HG03432 (cell line): Measurements from ENCODE around the gene TRPM8.
"Not testable (repeated sequence)": the region's sequence is repeated elsewhere in the genome, so short reads cannot be mapped to it uniquely, and the experiment has no call there.

Source experiments
- ATAC-seq: cut with Tn5 transposase; IDR thresholded peaks from one replicate; pipeline ENCODE4 v1.9.1; 2021; ENCODE audit warnings: mild to moderate bottlenecking, moderate library complexity; ENCODE audit not compliant: unreplicated experiment

TRPM8 gene

DNA sequence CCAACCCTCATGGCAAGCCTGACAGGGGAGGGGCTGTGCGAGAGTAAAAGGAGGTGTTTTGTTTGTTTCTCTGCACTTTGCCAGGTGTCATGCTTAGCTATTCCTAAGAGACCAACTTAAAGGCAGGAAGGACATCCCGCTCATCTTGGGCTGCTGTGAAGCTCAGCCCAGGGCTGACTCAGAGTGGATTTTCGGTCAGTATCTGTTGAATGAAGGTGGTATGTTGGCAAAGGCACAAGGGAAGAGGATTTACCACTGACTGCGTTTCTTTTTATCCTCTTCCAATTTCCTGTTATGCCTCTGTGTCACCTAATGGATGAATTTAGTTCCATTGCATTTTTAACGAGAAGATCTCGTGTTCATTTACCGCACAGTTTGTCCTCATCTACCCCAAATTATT is 18.9 kb downstream of the TRPM8 start:
- ATAC-seq: no peak

DNA sequence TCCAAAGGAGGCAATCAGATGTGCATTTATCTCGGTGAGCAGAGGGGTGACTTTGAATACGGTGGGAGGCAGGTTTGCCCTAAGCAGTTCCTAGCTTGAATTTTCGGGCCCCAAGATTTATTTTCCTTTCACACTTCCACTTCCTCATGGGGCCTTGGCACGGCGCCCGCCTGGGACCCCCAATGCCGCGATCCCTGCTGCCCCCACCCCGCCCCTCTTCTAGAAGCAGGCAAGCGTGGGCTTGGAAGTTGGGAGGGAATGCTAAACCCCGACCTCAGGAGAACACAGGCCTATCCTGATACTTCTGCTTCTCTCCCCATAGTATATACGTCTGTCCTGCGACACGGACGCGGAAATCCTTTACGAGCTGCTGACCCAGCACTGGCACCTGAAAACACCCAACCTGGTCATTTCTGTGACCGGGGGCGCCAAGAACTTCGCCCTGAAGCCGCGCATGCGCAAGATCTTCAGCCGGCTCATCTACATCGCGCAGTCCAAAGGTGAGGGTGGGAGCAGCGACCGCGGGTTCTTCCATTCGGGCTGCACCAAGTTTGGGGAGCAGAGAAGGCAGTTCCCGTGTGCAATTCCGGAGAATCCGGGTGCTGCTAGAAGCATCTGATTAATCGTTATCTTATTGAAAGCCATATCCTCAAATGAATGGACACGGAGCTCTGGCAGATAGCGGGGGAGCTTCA is 21.6 kb downstream of the TRPM8 start:
- no peak for ATAC-seq

DNA sequence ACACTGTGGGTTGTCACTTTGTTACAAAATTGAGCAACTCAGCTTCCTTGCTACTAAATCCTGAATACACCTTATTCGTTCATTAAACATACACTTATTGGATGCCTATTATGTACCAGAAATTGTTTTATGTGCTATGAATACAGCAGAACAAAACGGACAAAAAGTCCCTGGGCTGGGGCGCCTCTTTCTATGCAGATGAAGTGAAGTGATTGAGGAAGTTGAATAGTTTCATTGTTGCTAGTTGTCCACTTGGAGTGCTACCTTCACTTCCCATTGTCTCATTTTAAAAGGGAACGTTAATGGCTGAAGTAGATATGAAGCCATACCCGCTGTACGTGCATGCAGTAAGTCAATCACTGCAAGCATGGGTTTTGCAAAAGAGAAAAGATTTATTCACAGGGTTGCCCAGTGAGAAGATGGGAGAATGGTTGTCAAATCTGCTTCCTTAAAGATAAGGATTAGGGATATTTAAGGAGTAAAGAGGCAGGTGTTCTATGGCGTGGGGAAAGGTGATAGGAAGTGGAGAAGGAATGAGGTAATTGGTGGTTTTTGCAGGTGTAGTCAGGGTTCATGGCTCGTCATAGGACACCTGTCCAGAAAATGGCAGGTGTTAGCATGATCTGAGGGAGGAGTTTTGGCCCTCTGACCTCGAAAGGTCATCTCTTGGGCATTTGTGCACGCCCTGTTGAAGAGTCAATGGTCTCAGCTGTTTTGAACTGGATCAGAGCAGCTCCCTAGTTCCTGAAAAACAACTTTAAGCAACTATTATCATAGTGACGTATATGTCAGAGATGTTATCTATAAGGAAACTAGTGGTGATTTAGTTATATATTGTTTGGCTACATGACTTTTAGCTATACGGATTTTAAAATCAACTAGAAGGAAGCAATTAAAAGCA is 23.5 kb downstream of the TRPM8 start:
- ATAC-seq: no peak

DNA sequence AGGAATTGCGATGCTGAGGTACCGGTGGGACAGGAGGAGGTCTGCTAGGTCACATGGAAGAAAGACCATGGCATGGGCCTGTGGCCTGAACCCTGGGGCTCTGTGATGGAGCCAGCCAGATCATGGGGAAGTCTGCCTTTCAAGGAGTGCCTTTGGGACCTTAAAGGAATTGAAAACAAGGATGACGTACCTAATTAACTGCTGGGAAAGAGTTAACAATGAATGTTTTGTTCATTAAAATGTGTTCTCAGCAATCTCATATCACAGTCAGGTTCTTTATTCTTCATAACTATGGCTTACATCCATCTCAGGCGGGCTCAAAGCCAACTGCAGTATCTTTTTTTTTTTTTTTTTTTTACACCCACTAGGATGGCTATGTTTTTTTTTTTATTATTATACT is 25.6 kb downstream of the TRPM8 start:
- ATAC-seq: no peak

DNA sequence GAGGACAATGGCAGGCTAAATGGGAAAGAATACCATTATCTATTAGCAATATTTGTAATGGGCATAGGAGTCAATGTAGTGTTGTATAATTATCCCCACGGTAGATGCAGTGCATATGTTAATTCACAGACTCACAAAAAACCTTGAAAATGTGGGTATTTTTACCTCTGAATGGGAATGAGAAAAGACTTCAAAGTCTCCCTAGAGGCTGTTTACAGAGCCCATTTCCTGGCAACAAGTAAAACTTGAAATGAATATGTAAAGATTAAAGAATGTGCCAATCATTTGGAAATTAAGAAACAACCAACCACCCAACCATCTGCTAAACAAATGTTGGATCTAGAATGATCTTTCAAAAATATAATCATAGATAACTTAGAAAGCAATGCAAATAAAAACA is 27.1 kb downstream of the TRPM8 start:
- ATAC-seq: no peak

DNA sequence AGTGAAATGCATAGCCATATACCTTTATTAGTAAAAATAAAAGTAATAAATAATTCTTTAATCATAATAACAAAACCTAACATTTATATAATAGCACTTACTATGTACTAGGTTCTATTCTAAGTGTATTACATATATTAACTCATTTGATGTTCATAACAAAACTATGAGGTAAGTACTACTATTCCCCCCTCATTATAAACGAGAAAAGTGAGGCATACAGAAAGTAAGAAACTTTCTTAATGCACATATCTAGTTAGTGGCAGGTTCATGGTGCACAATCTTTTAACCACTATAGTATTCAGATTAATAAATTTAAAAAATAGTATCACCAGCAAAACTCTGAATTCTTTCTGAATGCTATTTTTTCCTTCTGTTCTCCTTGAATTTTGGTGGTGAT is 27.5 kb downstream of the TRPM8 start:
- no peak for ATAC-seq

DNA sequence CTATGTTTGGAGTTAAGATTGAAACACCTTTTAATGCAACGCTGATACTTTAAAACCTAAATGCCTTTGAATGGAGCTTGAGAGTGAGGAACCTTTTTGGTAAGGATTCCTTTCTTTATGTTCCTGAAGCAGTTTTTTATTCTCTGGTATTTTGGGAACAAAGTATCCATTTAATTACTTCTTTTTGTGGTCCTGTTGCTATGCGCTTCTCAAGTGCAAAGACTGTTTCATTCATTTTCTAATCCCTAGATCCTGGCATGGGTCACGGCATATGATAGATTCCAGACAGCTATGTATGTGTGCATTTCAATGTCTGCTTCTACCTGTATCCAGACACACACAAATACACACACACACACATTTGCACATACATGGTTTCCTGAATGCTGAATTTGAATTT is 28.0 kb downstream of the TRPM8 start:
- no peak for ATAC-seq

DNA sequence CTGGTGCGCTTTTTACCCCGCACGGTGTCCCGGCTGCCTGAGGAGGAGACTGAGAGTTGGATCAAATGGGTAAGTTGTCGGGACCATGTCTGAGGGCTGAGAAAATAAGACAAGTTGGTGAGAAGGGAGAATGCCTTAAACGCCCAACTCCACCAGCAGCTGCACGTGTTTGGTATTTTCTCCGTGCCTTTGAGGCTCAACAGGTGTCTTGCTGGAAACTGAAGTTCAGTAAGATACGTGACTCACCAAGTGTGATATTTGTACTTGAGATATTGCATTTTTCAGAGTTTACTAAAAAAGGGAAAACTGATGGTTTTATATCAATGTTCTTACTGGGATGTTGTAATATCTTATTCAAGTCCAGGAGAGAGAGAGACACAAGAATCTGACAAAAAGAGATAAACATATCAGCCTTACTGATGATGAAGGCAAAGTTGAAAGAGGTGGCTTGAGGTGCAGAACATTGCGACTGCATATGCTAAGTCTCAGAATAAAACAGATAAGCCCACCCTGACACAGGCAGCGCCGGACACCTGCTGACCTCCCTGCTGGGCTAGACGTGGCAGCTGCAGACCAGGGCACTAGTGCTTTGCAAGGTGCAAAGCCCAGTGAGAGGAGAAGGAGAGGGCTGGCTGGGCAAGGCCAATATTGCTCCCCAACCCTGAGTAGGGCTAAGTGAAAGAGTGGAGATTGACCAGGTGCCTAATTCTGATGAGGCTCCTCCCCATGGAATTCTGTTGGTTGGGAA is 33.1 kb downstream of the TRPM8 start:
- no peak for ATAC-seq

DNA sequence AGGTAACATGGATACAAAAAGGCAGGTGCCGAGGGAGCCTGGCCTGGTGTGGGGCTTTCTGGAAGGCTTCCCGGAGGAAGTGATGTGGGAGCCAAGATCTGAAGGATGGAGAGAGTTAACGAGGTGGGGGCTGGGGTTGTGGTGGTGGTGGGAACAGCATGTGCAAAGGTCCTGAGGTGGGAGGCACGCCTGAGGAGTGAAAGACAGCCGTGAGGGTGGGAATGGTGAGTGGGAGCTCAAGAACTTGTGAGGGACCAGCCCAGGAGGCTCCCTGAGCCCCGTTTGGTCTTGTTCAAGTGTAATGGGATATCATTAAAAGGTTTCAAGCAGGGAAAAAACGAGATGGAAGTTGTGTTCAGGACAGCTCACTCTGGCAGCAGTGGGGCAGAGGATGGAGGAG is 35.2 kb downstream of the TRPM8 start:
- no peak for ATAC-seq

DNA sequence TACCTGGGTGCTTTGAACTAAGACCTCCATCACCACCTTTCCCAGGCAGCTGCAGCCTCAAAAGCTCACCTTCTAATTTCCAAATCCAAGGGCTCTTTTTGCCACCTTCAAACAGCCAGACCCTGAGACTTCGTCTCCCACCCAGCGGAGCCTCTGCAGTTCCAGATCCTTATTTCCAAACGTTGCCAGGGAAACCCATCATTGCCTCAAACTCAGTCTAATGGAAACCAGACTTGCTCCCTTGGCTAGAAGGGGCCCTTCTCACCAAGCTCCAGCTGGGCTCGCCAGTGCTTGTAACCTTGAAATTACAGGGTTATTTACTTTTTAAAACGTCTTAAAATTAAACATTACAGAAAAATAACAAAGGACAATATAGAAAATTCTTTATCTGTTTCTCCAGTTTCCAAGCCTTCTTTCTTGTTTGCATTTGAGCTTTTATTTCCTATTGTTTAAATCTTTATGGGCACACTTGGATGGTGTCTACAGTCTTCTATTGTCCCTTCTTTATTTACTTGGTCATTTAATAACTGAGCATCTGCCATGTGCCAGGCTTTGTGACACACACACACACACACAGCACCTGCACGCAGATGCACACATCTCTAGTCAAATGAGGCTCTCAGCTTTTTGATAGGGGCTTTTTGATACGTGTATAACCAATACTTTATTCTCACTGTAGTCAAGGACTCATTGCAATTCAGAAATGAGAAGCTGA is 36.1 kb downstream of the TRPM8 start:
- no peak for ATAC-seq

DNA sequence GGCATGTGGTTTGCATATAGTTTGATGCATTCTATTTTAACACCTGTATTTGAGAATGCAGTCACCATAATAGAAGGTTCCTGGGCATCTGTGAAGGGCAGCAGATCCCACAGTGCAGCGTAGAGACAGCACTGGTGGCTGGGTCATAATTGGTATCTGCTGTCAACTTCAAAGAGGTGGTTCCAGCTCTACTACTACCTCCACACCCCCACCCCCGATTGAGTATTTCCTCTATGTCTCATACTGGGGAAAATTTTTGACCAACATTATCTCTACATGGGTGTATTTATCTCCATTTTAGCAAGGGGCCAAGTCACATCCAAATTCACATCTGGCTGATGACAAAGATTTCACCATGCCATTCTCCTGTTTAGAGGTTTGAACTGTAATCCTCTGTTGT is 43.0 kb downstream of the TRPM8 start:
- ATAC-seq: no peak

DNA sequence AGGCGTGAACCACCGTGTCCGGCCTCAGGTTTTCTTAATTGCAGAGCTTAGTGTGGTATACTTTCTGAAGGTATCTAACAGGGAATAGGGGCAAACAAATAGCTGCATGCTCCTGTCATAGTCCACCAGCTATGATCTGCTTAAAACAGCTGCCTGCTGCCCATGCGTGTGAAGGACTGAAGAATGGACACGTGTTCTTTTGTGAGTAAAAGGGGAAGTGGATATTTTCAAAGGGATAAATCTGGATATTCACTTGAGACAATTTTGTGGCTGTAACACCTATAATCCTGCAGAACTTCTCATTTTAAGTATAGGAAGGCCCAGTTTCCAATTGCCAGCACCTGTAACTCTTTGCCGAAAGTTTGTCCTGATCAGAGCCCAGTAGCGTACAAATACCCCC is 44.7 kb downstream of the TRPM8 start:
- ATAC-seq: no peak

DNA sequence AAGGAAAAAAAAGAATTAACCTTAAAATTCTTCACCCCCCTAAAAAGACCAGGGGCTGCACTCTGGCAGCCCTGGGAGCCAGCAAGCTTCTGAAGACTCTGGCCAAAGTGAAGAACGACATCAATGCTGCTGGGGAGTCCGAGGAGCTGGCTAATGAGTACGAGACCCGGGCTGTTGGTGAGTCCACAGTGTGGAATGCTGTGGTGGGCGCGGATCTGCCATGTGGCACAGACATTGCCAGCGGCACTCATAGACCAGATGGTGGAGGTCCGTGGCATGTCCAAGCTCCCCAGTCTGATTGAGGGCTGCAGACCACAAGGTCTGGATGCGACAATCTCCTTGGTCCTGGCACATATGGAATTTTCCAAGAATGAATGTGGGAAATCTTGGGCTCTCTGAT is 47.4 kb downstream of the TRPM8 start:
- ATAC-seq: no peak

DNA sequence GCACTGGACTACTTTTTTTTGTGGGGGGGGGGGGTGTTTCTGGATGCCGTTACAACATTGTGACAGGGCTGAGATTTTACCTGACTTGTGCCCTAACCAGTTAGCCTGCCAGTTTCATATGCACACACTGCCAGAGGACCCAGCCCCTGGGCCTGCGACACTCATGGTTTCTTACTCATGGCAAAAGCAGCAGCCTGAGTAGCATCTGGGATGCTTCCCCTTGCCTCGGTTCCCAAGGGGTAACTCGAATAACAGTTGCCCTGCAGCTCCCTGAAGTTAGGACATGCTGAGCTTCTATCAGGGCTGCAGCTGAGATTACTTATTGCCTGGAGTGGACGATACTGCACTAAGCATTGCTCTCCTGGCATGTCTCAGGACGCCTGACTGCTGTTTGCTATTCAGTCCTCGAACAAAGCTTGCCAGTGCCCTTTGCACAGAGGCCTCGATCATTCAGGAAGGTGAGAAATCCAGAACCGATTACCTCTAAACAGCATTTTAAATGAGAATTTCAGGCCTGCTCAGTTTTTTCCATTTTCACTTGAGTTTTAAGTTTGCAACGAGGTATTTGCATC is 47.9 kb downstream of the TRPM8 start:
- ATAC-seq: no peak

DNA sequence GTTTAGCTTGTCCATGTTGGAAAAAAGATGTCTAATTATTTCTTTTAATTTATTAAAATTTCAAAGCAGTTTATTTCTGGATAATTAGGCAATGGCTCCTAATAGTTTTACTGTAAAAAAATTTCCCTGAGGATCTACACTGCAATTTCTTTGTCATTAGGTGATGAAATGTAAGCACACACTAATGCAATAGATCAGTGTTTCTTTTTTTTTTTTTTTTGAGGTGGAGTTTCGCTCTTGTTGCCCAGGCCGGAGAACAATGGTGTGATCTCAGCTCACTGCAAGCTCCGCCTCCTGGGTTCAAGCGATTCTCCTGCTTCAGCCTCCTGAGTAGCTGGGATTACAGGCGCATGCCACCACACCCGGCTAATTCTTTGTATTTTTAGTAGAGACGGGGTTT is 48.5 kb downstream of the TRPM8 start:
- ATAC-seq: not testable (repeated sequence)

DNA sequence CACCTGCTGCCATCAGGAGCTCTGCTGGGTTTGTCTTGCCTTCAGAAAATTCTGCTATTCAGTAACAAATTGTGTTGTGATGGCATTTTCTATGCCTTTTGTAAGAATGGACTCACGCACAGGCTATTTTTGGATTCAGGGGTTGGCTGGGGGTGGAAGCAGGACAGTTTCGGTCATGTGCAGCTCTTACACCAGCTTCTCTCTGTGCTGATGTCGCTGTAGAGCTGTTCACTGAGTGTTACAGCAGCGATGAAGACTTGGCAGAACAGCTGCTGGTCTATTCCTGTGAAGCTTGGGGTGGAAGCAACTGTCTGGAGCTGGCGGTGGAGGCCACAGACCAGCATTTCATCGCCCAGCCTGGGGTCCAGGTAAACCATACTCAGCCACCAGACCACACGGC is 49.2 kb downstream of the TRPM8 start:
- ATAC-seq: no peak

DNA sequence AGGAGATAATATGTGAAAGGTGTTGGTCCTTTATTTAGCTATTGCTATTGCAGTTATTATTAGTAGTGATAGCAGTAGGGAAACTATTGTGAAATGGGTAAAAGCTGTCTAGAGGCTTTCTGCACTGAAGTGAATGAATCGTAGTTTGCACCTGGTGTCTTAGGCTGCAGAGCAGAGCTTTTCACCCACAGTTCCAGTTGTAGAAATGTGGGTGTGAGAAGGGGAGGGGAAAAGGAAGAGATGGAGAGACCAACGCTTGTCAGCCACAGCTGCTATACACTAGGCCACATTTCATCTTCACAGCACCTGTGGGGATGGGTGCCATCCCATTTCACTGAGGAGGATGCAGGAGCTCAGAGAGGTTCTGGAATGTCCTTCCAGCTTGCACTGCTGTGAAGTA is 50.0 kb downstream of the TRPM8 start:
- ATAC-seq: no peak

DNA sequence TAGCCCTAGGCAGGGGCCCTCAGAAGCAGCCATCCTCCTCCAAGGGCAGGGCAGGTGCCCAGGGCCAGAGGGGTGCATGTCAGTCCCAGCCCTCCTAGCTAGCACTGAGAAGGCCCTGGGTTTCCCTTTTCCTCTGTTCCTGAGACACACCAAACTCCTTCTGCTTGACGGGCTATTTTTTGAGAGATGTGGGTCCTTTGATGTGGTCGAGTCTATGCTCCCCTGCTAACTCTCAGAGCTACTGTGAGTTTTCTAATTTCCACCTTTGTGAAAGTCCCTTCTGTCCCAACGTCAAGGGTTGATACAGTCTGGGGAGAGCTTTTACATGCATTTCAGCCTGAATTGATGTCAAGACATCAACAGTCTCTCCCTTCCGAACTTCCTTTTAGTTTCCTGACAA is 51.4 kb downstream of the TRPM8 start:
- no peak for ATAC-seq

DNA sequence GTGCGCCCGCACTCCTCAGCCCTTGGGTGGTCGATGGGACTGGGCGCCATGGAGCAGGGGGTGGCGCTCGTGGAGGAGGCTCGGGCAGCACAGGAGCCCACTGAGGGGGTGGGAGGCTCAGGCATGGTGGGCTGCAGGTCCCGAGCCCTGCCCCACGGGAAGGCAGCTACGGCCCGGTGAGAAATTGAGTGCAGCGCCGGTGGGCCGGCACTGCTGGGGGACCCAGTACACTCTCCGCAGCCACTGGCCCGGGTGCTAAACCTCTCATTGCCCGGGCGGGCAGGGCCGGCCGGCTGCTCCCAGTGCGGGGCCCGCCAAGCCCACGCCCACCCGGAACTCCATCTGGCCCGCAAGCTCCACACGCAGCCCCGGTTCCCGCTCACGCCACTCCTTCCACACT is 55.3 kb downstream of the TRPM8 start:
- not testable (repeated sequence) for ATAC-seq

DNA sequence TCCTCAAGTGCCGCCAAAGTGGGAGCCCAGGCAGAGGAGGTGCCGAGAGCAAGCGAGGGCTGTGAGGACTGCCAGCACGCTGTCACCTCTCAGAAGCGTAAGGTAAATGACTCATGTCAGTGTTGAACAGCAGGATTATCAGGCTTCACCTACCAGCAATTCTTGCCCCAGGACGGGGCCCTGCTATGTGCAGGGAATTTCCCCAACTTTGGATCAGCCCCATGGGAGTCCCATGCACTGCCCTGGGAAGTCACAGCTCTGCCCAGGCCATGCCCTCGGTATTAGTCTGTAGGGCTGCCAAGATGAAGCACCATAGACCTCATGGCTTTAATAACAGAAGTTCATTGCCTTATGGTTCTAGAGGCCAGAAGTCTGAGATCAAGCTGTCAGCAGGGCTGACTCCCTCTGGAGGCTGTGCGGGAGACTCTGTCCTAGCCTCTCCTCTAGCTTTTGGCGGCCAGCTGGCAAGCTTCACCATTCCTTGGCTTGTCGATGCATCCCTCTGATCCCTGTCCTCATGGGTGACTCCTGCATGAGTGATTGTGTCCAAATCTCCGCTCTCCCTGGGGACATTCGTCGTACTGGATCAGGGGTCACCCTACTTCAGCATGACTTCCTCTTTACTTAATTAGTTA is 55.9 kb downstream of the TRPM8 start:
- no peak for ATAC-seq
